Smooth muscle cell (in vitro differentiated cells): ENCODE results near the gene PDS5B. TPM values are rescaled to one million over a fixed set of nuclear protein-coding genes. Genes with fewer than 3 reads are reported as not detected.

Experiments
- DNase-seq: peaks from one replicate; lab custom pipeline; 2025; ENCODE audit not compliant: unreplicated experiment; lab: John Stamatoyannopoulos, UW
- H2AFZ ChIP-seq: fragments of 200-600 bp; sonication (generic); 2 replicates; pipeline ENCODE4 v1.6.0; 2016; ENCODE audit warnings: antibody characterized with exemption, low read depth, mild to moderate bottlenecking
- H3F3A ChIP-seq: fragments of 200-600 bp; sonication (generic); 2 replicates; pipeline ENCODE4 v1.6.0; 2017; ENCODE audit warnings: antibody characterized with exemption, low read depth
- H3K27ac ChIP-seq: fragments of 200-600 bp; sonication (generic); 2 replicates; pipeline ENCODE4 v1.5.1; 2016; ENCODE audit warnings: low read depth, mild to moderate bottlenecking
- H3K27me3 ChIP-seq: fragments of 200-600 bp; sonication (generic); 2 replicates; pipeline ENCODE4 v1.6.1; 2016; ENCODE audit warnings: low read depth, mild to moderate bottlenecking
- H3K36me3 ChIP-seq: fragments of 200-600 bp; sonication (generic); 2 replicates; pipeline ENCODE4 v1.5.1; 2016; ENCODE audit warnings: low read depth
- H3K4me1 ChIP-seq: fragments of 200-600 bp; sonication (generic); 2 replicates; pipeline ENCODE4 v1.5.1; 2016; ENCODE audit warnings: low read depth
- H3K4me2 ChIP-seq: fragments of 200-600 bp; sonication (generic); 2 replicates; pipeline ENCODE4 v1.6.0; 2016; ENCODE audit warnings: mild to moderate bottlenecking
- H3K4me3 ChIP-seq: fragments of 200-600 bp; sonication (generic); 2 replicates; pipeline ENCODE4 v1.5.1; 2016; ENCODE audit warnings: mild to moderate bottlenecking
- H3K79me2 ChIP-seq: fragments of 200-600 bp; sonication (generic); 2 replicates; pipeline ENCODE4 v1.6.0; 2016; ENCODE audit warnings: low read depth, mild to moderate bottlenecking
- H3K9ac ChIP-seq: fragments of 200-600 bp; sonication (generic); 2 replicates; pipeline ENCODE4 v1.6.0; 2016; ENCODE audit warnings: low read depth
- H3K9me3 ChIP-seq: fragments of 200-600 bp; sonication (generic); replicated peaks from 2 replicates; pipeline ENCODE4 v1.5.1; 2016; ENCODE audit warnings: low read depth
- H4K20me1 ChIP-seq: fragments of 200-600 bp; sonication (generic); 2 replicates; pipeline ENCODE4 v1.6.0; 2016; ENCODE audit warnings: low read depth
- WGBS: methylation state at CpG from one replicate; pipeline ENCODE4 v1.1.7; 2016; ENCODE audit warnings: low lambda C conversion rate; 5-methylcytosine and 5-hydroxymethylcytosine counted together
- polyA plus RNA-seq: library from polyadenylated mRNA; unstranded; fragments of >200 nt; fragmentation: Nextera tagmentation; extraction: Ambion mirVana; gene quantifications from 2 replicates; pipeline ENCODE4 v1.2.1, GENCODE V29; 2016
- total RNA-seq: library from RNA; depleted of rRNA; stranded (reverse); fragments of >200 nt; gene quantifications from 2 replicates; pipeline ENCODE4 v1.2.3, GENCODE V29; 2014
- TF ChIP-seq, protein P1 (sequence below): fragments of 200-600 bp; sonication (generic); IDR thresholded peaks from 2 replicates; pipeline ENCODE4 v1.5.1; 2017; ENCODE audit warnings: borderline replicate concordance, mild to moderate bottlenecking, antibody characterized with exemption; ENCODE audit not compliant: insufficient read depth, poor library complexity, severe bottlenecking

Gene PDS5B
- total and polyA plus RNA-seq, 2 experiments from 2014 or later, result 20.5 to 38.9 TPM

GRCh38 chr13:32731576-32731975 is 145.3 kb downstream of the PDS5B start:
- H3K27me3 ChIP-seq, result no peaks in the 10 kb centered on the region
- H3K9ac ChIP-seq, result no peak overlapping the region
- H3K9me3 ChIP-seq, result no peaks in the 10 kb centered on the region
- no peak overlapping the region for H3K4me3 ChIP-seq
- H3F3A ChIP-seq, result no peaks in the 10 kb centered on the region
- no peak for DNase-seq
- peaks cover 4% of the 10 kb centered on the region for H4K20me1 ChIP-seq
- WGBS, result 22% methylated on average over 2 of the region's 2 CpGs
- peak overlapping the region; percentile 58 for H3K27ac ChIP-seq
- TF ChIP-seq, protein P1, sequence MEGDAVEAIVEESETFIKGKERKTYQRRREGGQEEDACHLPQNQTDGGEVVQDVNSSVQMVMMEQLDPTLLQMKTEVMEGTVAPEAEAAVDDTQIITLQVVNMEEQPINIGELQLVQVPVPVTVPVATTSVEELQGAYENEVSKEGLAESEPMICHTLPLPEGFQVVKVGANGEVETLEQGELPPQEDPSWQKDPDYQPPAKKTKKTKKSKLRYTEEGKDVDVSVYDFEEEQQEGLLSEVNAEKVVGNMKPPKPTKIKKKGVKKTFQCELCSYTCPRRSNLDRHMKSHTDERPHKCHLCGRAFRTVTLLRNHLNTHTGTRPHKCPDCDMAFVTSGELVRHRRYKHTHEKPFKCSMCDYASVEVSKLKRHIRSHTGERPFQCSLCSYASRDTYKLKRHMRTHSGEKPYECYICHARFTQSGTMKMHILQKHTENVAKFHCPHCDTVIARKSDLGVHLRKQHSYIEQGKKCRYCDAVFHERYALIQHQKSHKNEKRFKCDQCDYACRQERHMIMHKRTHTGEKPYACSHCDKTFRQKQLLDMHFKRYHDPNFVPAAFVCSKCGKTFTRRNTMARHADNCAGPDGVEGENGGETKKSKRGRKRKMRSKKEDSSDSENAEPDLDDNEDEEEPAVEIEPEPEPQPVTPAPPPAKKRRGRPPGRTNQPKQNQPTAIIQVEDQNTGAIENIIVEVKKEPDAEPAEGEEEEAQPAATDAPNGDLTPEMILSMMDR, result no peak
- peaks cover 15% of the 10 kb centered on the region for H3K79me2 ChIP-seq
- peak overlapping the region; percentile 64 for H3K4me2 ChIP-seq
- peaks cover 31% of the 10 kb centered on the region for H3K4me1 ChIP-seq
- H3K36me3 ChIP-seq, result no peaks in the 10 kb centered on the region
- H2AFZ ChIP-seq, result no peak overlapping the region

DNA sequence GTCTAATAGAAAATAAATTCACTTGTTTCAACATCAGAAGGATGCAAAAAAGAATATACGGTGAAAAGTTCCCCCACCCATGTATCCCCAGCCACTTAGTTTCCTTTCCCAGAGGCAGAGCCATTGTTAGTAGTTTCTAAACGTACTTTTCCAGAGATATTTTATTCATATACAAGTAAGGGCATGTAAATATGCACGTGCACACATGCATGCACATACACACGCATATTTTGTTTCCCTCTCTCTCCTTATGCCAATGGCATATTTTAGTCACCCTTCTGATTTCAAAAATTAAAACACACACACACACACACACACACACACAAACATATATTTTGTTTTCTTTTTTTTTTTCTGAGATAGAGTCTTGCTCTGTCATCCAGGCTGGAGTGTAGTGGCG is 147.4 kb downstream of the PDS5B start:
- no peak overlapping the region for H2AFZ ChIP-seq

GRCh38 chr13:32734511-32734910 is 148.3 kb downstream of the PDS5B start:
- no peak overlapping the region for H3K4me3 ChIP-seq
- no peaks in the 10 kb centered on the region for H3K27me3 ChIP-seq
- H3K9ac ChIP-seq, result no peak overlapping the region
- H3K36me3 ChIP-seq, result no peaks in the 10 kb centered on the region
- 67% methylated on average over 1 of the region's 1 CpG for WGBS
- peak overlapping the region; percentile 79 for H3K27ac ChIP-seq
- peaks cover 29% of the 10 kb centered on the region for H3K4me1 ChIP-seq
- H3F3A ChIP-seq, result no peaks in the 10 kb centered on the region
- DNase-seq, result no peak
- peaks cover 4% of the 10 kb centered on the region for H4K20me1 ChIP-seq
- TF ChIP-seq, protein P1, result no peak
- H2AFZ ChIP-seq, result no peak overlapping the region
- H3K4me2 ChIP-seq, result peak overlapping the region; percentile 41
- peaks cover 7% of the 10 kb centered on the region for H3K79me2 ChIP-seq
- H3K9me3 ChIP-seq, result no peaks in the 10 kb centered on the region

More for the DNA sequence above, 147.4 kb downstream of the PDS5B start:
- peaks cover 31% of the 10 kb centered on the region for H3K4me1 ChIP-seq
- H3F3A ChIP-seq, result no peaks in the 10 kb centered on the region
- no peaks in the 10 kb centered on the region for H3K27me3 ChIP-seq
- DNase-seq, result no peak
- H3K9me3 ChIP-seq, result no peaks in the 10 kb centered on the region
- H3K27ac ChIP-seq, result peak overlapping the region; percentile 58
- H3K79me2 ChIP-seq, result peaks cover 11% of the 10 kb centered on the region
- TF ChIP-seq, protein P1, result no peak
- H3K36me3 ChIP-seq, result no peaks in the 10 kb centered on the region
- H3K4me2 ChIP-seq, result no peak overlapping the region
- H3K9ac ChIP-seq, result no peak overlapping the region
- WGBS, result 94% methylated on average over 5 of the region's 5 CpGs
- H3K4me3 ChIP-seq, result no peak overlapping the region
- peaks cover 4% of the 10 kb centered on the region for H4K20me1 ChIP-seq

GRCh38 chr13:32735859-32736258 is 149.6 kb downstream of the PDS5B start:
- no peak for DNase-seq
- H3K4me1 ChIP-seq, result peaks cover 25% of the 10 kb centered on the region
- no peak overlapping the region for H3K4me2 ChIP-seq
- no peak overlapping the region for H2AFZ ChIP-seq
- peak overlapping the region; percentile 79 for H3K27ac ChIP-seq
- no peaks in the 10 kb centered on the region for H3K36me3 ChIP-seq
- H3F3A ChIP-seq, result no peaks in the 10 kb centered on the region
- TF ChIP-seq, protein P1, result no peak
- H3K27me3 ChIP-seq, result no peaks in the 10 kb centered on the region
- no peak overlapping the region for H3K4me3 ChIP-seq
- H4K20me1 ChIP-seq, result peaks cover 3% of the 10 kb centered on the region
- peaks cover 4% of the 10 kb centered on the region for H3K79me2 ChIP-seq
- no peaks in the 10 kb centered on the region for H3K9me3 ChIP-seq
- no peak overlapping the region for H3K9ac ChIP-seq
